Mesothelial cell of epicardium (in vitro differentiated cells): ENCODE results near the gene BGN. TPM values are rescaled to one million over a fixed set of nuclear protein-coding genes. Genes with fewer than 3 reads are reported as not detected.

Source experiments
- DNase-seq, 2 experiments: peaks; one replicate each; pipeline ENCODE4 v3.0.0; 2021; ENCODE audit warnings: low spot score in 2 of 2; ENCODE audit not compliant: unreplicated experiment in 2 of 2
- H3K27ac Mint-ChIP-seq: 2 replicates; pipeline ENCODE4 v1.8.0; 2021; ENCODE audit warnings: mixed read lengths
- H3K27me3 Mint-ChIP-seq: 2 replicates; pipeline ENCODE4 v1.8.0; 2021; ENCODE audit warnings: low read depth, mixed read lengths
- H3K36me3 Mint-ChIP-seq: 2 replicates; pipeline ENCODE4 v1.8.0; 2021; ENCODE audit warnings: mixed read lengths
- H3K4me1 Mint-ChIP-seq: 2 replicates; pipeline ENCODE4 v1.8.0; 2021; ENCODE audit warnings: mixed read lengths
- H3K4me3 Mint-ChIP-seq: 2 replicates; pipeline ENCODE4 v1.8.0; 2021; ENCODE audit warnings: mild to moderate bottlenecking, moderate library complexity, mixed read lengths
- H3K9me3 Mint-ChIP-seq: 2 replicates; pipeline ENCODE4 v1.8.0; 2021; ENCODE audit warnings: mixed read lengths
- total RNA-seq: library from RNA; stranded (reverse); gene quantifications from 3 replicates; pipeline ENCODE4 v1.2.1, GENCODE V29; 2021
- TF ChIP-seq, protein P1 (sequence below): fragments of 200-600 bp; sonication (generic); IDR thresholded peaks from one replicate; pipeline ENCODE4 v1.5.0; 2021; ENCODE audit warnings: antibody characterized with exemption; ENCODE audit not compliant: unreplicated experiment

Gene BGN
- total RNA-seq, 1 donor from 2014 or later, result 121 TPM

DNA sequence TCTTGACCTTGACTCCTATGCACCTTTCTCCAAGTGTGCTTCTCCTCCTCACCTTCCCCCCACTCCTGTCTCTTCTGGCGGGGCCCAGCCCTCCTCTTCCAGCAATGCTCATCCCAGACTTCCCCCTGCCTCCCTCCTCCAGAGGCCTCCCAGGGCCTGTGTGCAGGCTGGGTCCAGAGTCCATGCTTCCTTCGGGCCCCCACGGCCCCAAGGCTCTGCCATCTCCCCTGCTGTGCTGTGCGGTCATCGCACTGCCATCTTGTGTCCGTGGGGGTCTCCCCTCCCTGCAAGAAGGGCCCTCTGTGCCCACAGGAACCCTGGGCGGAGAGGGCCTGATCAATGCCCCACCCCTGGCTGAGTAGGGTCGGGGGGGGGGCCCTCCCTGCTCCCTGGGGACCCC, 49.9 kb downstream of the BGN start:
- Mint-ChIP-seq H3K36me3 (no peaks in the 10 kb centered on the region), H3K27me3 (peaks cover 4% of the 10 kb centered on the region), H3K9me3 (no peaks in the 10 kb centered on the region), H3K27ac (no peak overlapping the region), H3K4me1 (no peaks in the 10 kb centered on the region), H3K4me3 (no peak overlapping the region)
- TF ChIP-seq, protein P1, sequence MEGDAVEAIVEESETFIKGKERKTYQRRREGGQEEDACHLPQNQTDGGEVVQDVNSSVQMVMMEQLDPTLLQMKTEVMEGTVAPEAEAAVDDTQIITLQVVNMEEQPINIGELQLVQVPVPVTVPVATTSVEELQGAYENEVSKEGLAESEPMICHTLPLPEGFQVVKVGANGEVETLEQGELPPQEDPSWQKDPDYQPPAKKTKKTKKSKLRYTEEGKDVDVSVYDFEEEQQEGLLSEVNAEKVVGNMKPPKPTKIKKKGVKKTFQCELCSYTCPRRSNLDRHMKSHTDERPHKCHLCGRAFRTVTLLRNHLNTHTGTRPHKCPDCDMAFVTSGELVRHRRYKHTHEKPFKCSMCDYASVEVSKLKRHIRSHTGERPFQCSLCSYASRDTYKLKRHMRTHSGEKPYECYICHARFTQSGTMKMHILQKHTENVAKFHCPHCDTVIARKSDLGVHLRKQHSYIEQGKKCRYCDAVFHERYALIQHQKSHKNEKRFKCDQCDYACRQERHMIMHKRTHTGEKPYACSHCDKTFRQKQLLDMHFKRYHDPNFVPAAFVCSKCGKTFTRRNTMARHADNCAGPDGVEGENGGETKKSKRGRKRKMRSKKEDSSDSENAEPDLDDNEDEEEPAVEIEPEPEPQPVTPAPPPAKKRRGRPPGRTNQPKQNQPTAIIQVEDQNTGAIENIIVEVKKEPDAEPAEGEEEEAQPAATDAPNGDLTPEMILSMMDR, result no peak
- DNase-seq, result no peak

DNA sequence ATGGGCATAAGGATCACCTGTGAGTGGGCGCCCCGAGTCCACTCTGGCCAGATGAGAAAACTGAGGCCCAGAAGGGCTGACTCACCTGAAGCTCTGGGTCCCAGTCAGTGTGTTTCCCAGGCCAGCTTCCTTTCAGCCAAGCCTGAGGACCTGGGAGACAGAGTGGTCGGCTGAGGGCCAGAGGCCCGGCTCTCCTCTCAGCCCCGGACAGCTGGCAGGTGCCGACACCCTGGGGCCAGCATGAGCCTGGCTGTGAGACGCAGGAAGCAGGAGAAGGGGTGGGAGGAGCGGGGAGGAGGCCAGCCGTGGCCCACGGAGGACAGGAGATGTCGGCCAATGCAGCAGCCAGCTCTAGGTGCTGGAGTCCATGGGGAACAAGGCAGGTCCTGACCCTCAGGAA, 51.6 kb downstream of the BGN start:
- H3K36me3 Mint-ChIP-seq, result no peaks in the 10 kb centered on the region
- no peak for DNase-seq
- H3K27me3 Mint-ChIP-seq, result peaks cover 4% of the 10 kb centered on the region
- peaks cover 3% of the 10 kb centered on the region for H3K9me3 Mint-ChIP-seq
- no peaks in the 10 kb centered on the region for H3K4me1 Mint-ChIP-seq
- TF ChIP-seq, protein P1, result no peak
- H3K4me3 Mint-ChIP-seq, result no peak overlapping the region
- no peak overlapping the region for H3K27ac Mint-ChIP-seq

DNA sequence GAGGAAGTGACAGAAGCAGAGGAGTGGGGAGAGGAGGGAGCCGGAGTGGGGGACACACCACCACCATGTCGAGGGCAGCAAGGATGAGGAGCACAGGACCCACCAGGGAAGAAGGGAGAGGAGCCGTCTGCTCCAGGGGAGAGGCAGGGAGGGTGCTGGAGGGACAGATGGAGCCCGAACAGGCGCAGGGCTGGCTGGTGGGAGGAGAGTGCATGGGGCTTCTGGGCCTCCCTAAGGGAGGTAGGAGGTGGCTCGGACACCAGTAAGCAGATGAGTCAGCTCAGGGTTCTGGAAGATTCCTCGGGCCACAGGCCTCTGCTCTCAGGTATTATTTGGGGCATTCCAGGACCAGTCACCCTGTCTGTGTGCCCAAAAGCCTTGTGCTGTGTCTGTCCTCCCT, 52.4 kb downstream of the BGN start:
- Mint-ChIP-seq H3K4me1 (no peaks in the 10 kb centered on the region), H3K9me3 (peaks cover 5% of the 10 kb centered on the region), H3K27me3 (peaks cover 4% of the 10 kb centered on the region), H3K36me3 (no peaks in the 10 kb centered on the region), H3K4me3 (no peak overlapping the region), H3K27ac (no peak overlapping the region)
- DNase-seq, result no peak
- TF ChIP-seq, protein P1, result no peak

DNA sequence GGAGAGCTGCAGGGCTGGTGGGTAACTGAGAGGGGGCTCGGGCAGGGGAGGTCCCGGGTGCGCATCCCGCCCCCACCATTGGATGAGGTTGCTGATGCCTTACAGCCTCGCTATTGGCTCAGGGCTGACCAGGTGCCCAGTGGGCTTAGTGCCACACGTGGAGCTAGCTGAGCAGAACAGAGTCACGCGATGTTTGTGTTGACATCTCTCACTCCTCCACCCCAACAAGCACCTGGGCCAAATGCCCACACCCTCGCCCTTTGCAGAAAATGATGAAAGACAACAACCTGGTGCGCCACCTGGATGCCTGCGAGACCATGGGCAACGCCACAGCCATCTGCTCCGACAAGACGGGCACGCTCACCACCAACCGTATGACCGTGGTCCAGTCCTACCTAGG, 54.5 kb downstream of the BGN start:
- Mint-ChIP-seq H3K27ac (no peak overlapping the region), H3K27me3 (peaks cover 4% of the 10 kb centered on the region), H3K4me3 (no peak overlapping the region), H3K4me1 (no peaks in the 10 kb centered on the region), H3K36me3 (no peaks in the 10 kb centered on the region), H3K9me3 (peaks cover 5% of the 10 kb centered on the region)
- TF ChIP-seq, protein P1, result no peak
- no peak for DNase-seq

DNA sequence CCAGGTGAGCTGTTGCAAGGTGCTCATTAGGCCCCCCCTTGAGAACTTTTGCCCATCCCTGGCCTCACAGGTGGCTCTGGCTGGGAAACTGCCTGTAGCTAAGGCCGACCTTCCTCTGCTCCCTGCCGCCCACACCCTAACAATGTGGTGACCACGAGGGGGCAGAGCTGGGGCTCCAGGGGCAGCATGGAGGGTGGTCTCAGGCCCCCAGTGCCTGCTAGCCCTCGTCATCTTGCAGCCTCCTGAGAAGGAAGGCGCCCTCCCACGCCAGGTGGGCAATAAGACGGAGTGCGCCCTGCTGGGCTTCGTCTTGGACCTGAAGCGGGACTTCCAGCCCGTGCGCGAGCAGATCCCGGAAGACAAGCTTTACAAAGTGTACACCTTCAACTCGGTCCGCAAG, 55.0 kb downstream of the BGN start:
- H3K4me1 Mint-ChIP-seq, result no peaks in the 10 kb centered on the region
- H3K27ac Mint-ChIP-seq, result no peak overlapping the region
- peaks cover 5% of the 10 kb centered on the region for H3K9me3 Mint-ChIP-seq
- no peak for DNase-seq
- H3K4me3 Mint-ChIP-seq, result no peak overlapping the region
- no peaks in the 10 kb centered on the region for H3K36me3 Mint-ChIP-seq
- TF ChIP-seq, protein P1, result no peak
- peaks cover 4% of the 10 kb centered on the region for H3K27me3 Mint-ChIP-seq

DNA sequence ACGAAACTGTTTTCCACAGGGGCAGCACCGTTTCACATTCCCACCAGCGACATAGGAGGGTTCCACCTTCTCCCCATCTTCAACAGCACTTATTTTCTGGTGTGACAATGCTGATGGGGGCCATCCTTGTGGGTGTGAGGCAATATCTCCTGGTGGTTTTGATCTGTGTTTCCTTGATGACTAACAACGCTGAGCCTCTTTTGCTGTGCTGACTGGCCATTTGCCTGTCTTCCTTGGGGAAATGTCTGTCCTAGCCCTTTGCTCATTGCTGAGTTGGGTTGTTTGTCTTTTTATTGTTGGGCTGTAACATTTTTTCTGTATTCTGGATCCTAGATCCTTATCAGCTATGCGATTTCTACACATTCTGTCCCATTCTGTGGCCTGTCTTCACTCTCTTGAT, 56.4 kb downstream of the BGN start:
- no peak overlapping the region for H3K4me3 Mint-ChIP-seq
- H3K9me3 Mint-ChIP-seq, result peaks cover 5% of the 10 kb centered on the region
- no peaks in the 10 kb centered on the region for H3K4me1 Mint-ChIP-seq
- H3K36me3 Mint-ChIP-seq, result no peaks in the 10 kb centered on the region
- H3K27ac Mint-ChIP-seq, result no peak overlapping the region
- TF ChIP-seq, protein P1, result no peak
- H3K27me3 Mint-ChIP-seq, result peaks cover 8% of the 10 kb centered on the region
- no peak for DNase-seq
